ENCODE data around the gene DNMT1.
"Not testable (repeated sequence)": the region's sequence is repeated elsewhere in the genome, so short reads cannot be mapped to it uniquely, and the experiment has no call there.

The DNMT1 gene

GRCh38 chr19:10182076-10182475 is 12.7 kb downstream of the DNMT1 start:
- no peak for DNase-seq (ENCODE audit: low read depth)

DNA sequence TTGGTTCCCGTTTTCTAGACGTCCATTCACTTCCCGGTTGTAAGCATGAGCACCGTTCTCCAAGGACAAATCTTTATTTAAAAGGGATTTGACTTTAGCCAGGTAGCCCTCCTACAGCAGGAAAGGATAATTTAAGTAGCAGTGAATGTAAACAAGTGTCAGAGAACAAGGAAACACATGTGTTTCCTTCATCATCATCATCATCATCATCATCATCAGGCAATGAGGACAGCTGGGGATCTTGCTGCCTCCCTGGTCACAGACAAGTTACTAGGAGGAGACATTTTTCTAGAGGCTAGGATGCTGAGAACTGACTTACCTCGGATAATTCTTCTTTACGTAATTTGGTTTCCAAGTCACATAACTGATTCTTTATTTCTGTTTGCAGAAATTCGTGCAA is 14.3 kb downstream of the DNMT1 start:
- DNase-seq (ENCODE audit: low read depth): no peak

- DNase-seq (ENCODE audit: low read depth): not testable (repeated sequence)
Observed at GRCh38 chr19:10180024-10180423, 14.7 kb downstream of the DNMT1 start.

- DNase-seq (ENCODE audit: low read depth): peak; percentile 30
Observed at GRCh38 chr19:10173527-10173926, 21.2 kb downstream of the DNMT1 start.

DNA sequence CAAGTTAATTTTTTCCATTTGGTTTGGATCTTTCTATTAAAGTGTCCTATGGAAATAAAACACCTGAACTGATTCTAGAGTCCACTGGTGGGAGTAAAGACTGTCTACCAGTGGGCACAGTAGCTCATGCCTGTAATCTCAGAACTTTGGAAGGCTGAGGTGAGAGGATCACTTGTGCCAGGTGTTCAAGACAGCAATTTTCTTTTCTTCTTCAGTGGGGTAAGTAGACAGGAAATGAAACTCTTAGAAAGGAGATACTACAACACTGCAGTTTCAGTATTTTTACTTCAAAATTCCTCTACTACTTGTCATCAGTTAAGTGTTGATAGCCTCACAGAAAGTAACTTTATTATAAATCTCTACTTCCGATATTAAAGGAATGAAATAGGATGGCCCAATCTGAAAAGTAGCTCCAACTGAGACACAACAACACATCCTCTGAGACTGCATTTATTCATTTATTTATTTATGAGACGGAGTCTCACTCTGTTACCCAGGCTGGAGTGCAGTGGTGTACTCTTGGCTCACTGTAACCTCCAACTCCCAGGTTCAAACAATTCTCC is 26.3 kb downstream of the DNMT1 start:
- DNase-seq (ENCODE audit: low read depth): no peak

DNA sequence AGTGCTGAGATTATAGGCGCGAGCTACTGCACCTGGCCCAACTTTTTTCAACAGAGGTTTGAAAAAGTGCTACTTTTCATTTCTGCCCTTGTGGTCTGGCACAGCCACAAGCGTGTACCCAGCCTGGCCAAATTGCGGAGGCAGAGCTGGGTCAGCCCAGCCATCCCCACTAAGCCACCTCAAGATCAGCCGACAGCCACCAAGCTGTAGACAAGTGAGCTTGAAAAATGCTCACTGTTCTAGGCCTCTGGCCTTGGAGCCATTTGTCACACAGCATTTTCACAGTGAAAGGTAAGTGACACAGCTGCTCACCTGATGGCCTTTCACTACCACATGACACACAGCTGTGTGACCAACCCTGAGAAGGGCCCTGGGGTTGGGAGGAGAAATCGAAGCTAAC is 27.3 kb downstream of the DNMT1 start:
- no peak for DNase-seq (ENCODE audit: low read depth)

DNA sequence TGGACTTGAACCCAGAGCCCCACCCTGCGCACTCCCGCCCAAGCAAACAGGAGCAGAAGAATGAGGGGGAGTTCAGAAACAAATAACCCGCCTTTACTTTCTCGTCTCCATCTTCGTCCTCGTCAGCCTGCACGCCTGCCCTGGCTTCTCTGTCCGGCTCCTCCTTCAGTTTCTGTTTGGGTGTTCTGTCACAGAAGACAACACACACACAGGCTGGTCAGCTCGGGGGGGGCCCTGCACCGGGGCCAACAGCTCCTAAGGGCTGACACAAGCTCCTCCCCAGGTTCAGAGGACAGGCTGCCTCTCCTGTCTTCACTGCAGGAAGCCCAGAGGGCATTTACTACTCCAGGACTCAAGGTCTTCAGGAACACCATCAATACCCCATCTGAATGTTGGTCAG is 28.3 kb downstream of the DNMT1 start:
- not testable (repeated sequence) for DNase-seq (ENCODE audit: low read depth)

GRCh38 chr19:10166046-10166445 is 28.7 kb downstream of the DNMT1 start:
- no peak for DNase-seq (ENCODE audit: low read depth)

GRCh38 chr19:10163536-10163935 is 31.2 kb downstream of the DNMT1 start:
- no peak for DNase-seq (ENCODE audit: low read depth)

- no peak for DNase-seq (ENCODE audit: low read depth)
Observed at GRCh38 chr19:10159610-10160009, 35.1 kb downstream of the DNMT1 start.

DNA sequence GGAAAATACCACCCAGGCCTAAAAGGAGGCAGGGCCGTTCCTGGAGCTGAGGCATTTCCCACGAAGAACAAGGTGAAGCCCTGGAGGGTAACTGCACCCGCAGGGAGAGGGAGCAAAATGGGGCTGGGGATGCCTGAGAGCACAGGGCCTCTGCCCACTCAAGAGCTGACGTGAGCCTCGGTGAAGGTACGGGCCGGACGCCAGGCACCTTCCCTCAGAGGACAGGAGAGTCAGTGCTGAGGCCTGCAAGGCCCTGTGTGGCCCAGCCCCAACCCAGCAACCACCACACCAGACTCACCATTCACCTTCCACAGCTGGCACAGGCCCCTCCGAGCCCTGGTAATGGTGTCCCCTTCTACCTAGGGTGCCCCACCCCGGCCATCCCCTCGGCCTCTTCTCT is 36.3 kb downstream of the DNMT1 start:
- DNase-seq (ENCODE audit: low read depth): no peak

DNA sequence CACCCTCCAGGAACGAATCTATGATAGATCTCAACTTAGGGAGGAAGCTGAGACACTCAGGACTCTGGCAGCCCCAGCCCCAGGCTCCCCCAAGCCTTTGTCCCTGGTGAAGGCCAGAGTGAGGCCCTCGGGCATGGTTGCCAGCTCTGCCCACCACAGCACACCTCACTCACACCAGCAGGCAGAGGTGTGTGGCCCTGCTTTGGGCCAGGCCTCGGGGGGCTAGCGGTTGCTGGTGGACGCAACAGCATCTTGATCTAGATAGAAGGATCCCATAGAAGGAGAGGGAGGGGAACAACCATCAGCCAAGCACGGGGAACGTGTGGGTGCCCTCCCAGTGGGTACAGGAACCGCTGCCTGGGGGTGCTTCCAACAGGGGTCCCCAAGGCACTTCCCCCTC is 36.7 kb downstream of the DNMT1 start:
- no peak for DNase-seq (ENCODE audit: low read depth)

DNA sequence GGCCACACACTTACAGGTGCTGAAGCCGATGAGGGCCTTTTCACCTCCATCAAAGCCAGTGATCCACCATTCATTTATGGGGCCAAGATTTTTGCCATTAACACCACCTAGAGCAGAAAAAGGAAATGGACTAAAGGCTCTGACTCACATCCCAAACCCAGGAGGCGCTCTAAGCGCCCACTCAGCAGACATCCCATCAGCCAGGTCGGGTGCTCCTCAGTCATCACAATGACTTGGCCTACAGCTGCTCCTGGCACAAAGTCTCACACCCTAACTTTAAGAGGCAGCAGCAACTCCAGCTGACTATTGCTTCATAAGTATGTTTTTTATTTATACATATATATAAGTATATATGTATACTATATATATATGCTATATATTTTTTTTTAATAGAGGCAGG is 38.9 kb downstream of the DNMT1 start:
- no peak for DNase-seq (ENCODE audit: low read depth)

GRCh38 chr19:10152100-10152499 is 42.7 kb downstream of the DNMT1 start:
- DNase-seq (ENCODE audit: low read depth): no peak

DNA sequence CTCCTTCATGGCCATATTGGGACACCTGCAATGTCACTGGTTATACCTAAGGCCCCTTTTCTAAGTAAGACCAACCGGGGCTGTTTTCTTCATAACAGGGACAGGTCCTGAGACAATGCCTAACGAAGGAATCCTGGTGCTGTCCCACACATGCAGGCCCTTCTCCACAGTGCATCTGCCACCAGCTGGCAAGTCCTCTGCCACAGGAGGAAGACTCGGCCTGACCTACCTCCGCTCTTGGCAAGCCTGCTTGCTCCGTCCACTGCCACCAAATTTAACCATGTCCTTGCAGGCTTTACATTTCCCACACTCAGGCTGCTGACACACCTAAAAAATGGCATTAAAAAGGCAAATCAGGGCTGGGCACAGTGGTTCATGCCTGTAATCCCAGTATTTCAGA is 43.2 kb downstream of the DNMT1 start:
- no peak for DNase-seq (ENCODE audit: low read depth)

GRCh38 chr19:10149427-10149826 is 45.3 kb downstream of the DNMT1 start:
- no peak for DNase-seq (ENCODE audit: low read depth)

GRCh38 chr19:10146142-10146541 is 48.6 kb downstream of the DNMT1 start:
- no peak for DNase-seq (ENCODE audit: low read depth)

DNA sequence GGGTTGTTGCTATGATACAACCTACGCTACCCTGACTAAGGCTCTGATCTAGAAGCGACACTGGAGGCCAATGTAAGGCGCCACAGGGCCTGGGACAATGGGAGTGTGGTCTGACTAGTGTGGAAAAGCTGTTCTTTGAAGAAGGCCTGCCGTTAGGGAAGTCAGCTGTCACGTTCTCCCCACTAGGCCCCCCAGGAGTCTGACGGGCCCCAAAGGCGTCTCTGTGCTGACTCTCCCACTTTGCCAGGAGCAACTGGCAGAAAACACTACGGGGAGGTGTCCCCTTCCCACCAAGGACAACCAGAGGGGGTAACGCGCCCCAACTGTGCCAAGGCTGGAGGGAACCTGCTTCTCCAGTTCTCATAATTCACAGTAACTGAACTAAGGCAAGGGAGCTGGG is 49.7 kb downstream of the DNMT1 start:
- no peak for DNase-seq (ENCODE audit: low read depth)

- DNase-seq (ENCODE audit: low read depth): no peak
Observed at GRCh38 chr19:10144361-10144760, 50.4 kb downstream of the DNMT1 start.

- no peak for DNase-seq (ENCODE audit: low read depth)
Observed at GRCh38 chr19:10143681-10144080, 51.1 kb downstream of the DNMT1 start.

GRCh38 chr19:10142701-10143375 is 51.9 kb downstream of the DNMT1 start:
- DNase-seq (ENCODE audit: low read depth): no peak

DNA sequence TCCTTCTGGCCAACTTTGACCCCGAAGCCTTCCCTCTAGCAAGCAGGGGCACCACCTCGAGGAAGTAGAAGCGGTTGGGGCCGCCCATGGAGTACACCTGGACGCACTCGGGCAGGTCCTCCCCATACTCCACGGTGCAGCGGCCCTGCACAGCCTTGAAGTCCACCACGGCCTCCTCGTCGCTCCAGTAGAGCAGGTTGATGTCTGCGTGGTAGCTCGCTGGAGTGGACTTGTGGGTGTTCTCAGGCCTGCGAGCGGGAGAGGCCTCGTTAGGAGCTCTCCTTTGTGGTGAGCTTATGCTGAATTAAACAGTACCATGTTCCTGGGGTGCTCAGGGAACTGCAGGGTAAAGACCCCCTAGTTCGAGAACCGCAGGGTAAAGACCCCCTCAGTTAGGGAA is 52.8 kb downstream of the DNMT1 start:
- DNase-seq (ENCODE audit: low read depth): no peak

GRCh38 chr19:10141479-10141878 is 53.3 kb downstream of the DNMT1 start:
- DNase-seq (ENCODE audit: low read depth): no peak

GRCh38 chr19:10139952-10140351 is 54.8 kb downstream of the DNMT1 start:
- DNase-seq (ENCODE audit: low read depth): no peak
